Measurements from ENCODE around the gene ZNF697.

The ZNF697 gene

DNA sequence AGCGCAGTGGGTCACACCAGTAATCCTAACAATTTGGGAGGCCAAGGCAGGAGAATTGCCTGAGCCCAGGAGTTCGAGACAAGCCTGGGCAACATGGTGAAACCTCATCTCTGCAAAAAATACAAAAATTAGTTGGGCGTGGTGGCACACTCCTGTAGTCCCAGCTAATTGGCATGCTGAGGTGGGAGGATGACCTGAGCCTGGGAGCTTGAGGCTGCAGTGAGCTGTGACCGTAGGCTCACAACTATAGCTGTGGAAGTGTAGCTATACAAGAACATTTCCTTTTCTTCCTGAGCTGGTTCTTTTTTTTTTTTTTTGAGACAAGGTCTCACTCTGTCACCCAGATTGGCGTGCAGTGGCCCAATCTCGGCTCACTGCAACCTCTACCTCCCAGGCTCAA, 19.1 kb upstream of the ZNF697 start:
- H2AFZ ChIP-seq (ENCODE audit: low read depth, low read length, severe bottlenecking), result no peak overlapping the region
- H3K9me3 ChIP-seq (ENCODE audit: insufficient read depth, low read length), result no peaks in the 10 kb centered on the region
- H3K27ac ChIP-seq (ENCODE audit: low read depth, low read length), result no peak overlapping the region
- H3K9me2 ChIP-seq (replicated peaks; ENCODE audit: insufficient read depth, low read length), result no peaks in the 10 kb centered on the region
- no peaks in the 10 kb centered on the region for H3K27me3 ChIP-seq (ENCODE audit: low read length)
- no peak overlapping the region for H3K9ac ChIP-seq (ENCODE audit: low read length)
- no peaks in the 10 kb centered on the region for H3K36me3 ChIP-seq (ENCODE audit: low read length)
- TF ChIP-seq, protein P1, sequence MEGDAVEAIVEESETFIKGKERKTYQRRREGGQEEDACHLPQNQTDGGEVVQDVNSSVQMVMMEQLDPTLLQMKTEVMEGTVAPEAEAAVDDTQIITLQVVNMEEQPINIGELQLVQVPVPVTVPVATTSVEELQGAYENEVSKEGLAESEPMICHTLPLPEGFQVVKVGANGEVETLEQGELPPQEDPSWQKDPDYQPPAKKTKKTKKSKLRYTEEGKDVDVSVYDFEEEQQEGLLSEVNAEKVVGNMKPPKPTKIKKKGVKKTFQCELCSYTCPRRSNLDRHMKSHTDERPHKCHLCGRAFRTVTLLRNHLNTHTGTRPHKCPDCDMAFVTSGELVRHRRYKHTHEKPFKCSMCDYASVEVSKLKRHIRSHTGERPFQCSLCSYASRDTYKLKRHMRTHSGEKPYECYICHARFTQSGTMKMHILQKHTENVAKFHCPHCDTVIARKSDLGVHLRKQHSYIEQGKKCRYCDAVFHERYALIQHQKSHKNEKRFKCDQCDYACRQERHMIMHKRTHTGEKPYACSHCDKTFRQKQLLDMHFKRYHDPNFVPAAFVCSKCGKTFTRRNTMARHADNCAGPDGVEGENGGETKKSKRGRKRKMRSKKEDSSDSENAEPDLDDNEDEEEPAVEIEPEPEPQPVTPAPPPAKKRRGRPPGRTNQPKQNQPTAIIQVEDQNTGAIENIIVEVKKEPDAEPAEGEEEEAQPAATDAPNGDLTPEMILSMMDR (IDR thresholded peaks at IDR 0.05; ENCODE audit: insufficient read depth, low read length, poor library complexity, severe bottlenecking), result no peak
- no peak for TF ChIP-seq EZH2phosphoT487 (conservative IDR thresholded peaks at IDR 0.05; ENCODE audit: low read length)
- no peaks in the 10 kb centered on the region for H3K79me2 ChIP-seq (ENCODE audit: insufficient read depth, low read length)
- H3F3A ChIP-seq (ENCODE audit: insufficient read depth), result no peaks in the 10 kb centered on the region
- no peak overlapping the region for H3K4me3 ChIP-seq (ENCODE audit: insufficient read depth, low read length, poor library complexity, severe bottlenecking)
- H3K4me2 ChIP-seq (ENCODE audit: low read depth, low read length, poor library complexity, severe bottlenecking), result no peak overlapping the region
- H4K20me1 ChIP-seq (ENCODE audit: low read depth, low read length), result no peaks in the 10 kb centered on the region

DNA sequence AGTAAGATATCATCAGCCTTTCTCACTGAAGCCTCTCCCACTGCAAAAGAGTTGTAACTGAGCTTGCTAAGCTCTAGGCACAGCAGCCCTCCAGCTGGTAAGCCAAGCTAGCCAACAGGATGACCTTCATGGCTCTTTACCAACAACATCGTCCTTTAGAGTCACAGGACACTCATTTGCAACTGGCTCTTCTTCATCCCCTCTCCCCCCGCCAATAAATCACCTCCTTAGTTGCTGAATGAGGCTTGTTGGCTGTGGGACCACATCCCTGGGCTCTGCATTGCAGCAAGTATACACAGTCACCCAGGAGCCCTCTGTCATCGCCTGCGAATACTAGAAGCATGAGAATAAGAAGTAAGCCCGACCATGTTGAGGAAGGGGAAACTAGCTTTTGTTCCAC, 16.0 kb upstream of the ZNF697 start:
- no peak overlapping the region for H3K9ac ChIP-seq (ENCODE audit: low read length)
- H3K9me2 ChIP-seq (replicated peaks; ENCODE audit: insufficient read depth, low read length), result no peaks in the 10 kb centered on the region
- no peak overlapping the region for H3K27ac ChIP-seq (ENCODE audit: low read depth, low read length)
- no peaks in the 10 kb centered on the region for H3K27me3 ChIP-seq (ENCODE audit: low read length)
- no peaks in the 10 kb centered on the region for H3K79me2 ChIP-seq (ENCODE audit: insufficient read depth, low read length)
- no peaks in the 10 kb centered on the region for H4K20me1 ChIP-seq (ENCODE audit: low read depth, low read length)
- no peaks in the 10 kb centered on the region for H3K9me3 ChIP-seq (ENCODE audit: insufficient read depth, low read length)
- H3F3A ChIP-seq (ENCODE audit: insufficient read depth), result no peaks in the 10 kb centered on the region
- H3K4me2 ChIP-seq (ENCODE audit: low read depth, low read length, poor library complexity, severe bottlenecking), result no peak overlapping the region
- no peak overlapping the region for H2AFZ ChIP-seq (ENCODE audit: low read depth, low read length, severe bottlenecking)
- no peak overlapping the region for H3K4me3 ChIP-seq (ENCODE audit: insufficient read depth, low read length, poor library complexity, severe bottlenecking)
- TF ChIP-seq, protein P1 (IDR thresholded peaks at IDR 0.05; ENCODE audit: insufficient read depth, low read length, poor library complexity, severe bottlenecking), result no peak
- TF ChIP-seq EZH2phosphoT487 (conservative IDR thresholded peaks at IDR 0.05; ENCODE audit: low read length), result no peak
- H3K36me3 ChIP-seq (ENCODE audit: low read length), result no peaks in the 10 kb centered on the region

DNA sequence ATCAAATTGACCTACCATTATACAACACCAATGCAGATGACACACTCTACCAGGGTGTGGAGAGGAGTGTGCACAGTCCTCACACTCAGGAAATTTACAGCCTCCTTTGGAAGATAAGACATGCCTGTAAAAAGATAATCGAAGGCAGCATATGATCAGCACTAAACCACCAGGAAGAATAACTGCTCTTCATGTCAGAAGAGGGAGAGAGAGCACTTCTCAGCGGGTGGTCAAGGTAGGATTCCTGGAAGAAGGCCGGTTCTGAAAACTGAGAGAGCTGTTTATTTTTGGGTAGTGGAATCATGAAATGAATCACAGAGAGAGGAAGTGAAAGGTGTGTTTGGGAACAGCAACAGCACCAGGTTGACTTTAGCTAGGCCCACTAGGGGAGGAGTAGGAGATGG, 14.0 kb upstream of the ZNF697 start:
- no peaks in the 10 kb centered on the region for H3K27me3 ChIP-seq (ENCODE audit: low read length)

More for the DNA sequence above, 14.0 kb upstream of the ZNF697 start:
- Histone ChIP-seq H3K9me3 (ENCODE audit: insufficient read depth, low read length) (no peaks in the 10 kb centered on the region), H3K9ac (ENCODE audit: low read length) (no peak overlapping the region), H3K79me2 (ENCODE audit: insufficient read depth, low read length) (no peaks in the 10 kb centered on the region), H3K36me3 (ENCODE audit: low read length) (no peaks in the 10 kb centered on the region), H4K20me1 (ENCODE audit: low read depth, low read length) (no peaks in the 10 kb centered on the region), H3K27ac (ENCODE audit: low read depth, low read length) (no peak overlapping the region), H3F3A (ENCODE audit: insufficient read depth) (no peaks in the 10 kb centered on the region), H2AFZ (ENCODE audit: low read depth, low read length, severe bottlenecking) (no peak overlapping the region), H3K9me2 (replicated peaks; ENCODE audit: insufficient read depth, low read length) (no peaks in the 10 kb centered on the region), H3K4me3 (ENCODE audit: insufficient read depth, low read length, poor library complexity, severe bottlenecking) (no peak overlapping the region), H3K4me2 (ENCODE audit: low read depth, low read length, poor library complexity, severe bottlenecking) (no peak overlapping the region)
- TF ChIP-seq, protein P1 (IDR thresholded peaks at IDR 0.05; ENCODE audit: insufficient read depth, low read length, poor library complexity, severe bottlenecking), result no peak
- TF ChIP-seq EZH2phosphoT487 (conservative IDR thresholded peaks at IDR 0.05; ENCODE audit: low read length), result no peak

Measured in SU-DHL-6 (cell line).